Naive thymus-derived CD4-positive, alpha-beta T cell (primary cell): Measurements from ENCODE around the gene KLB. TPM values are rescaled to one million over a fixed set of nuclear protein-coding genes. Genes with fewer than 3 reads are reported as not detected.
"Not testable (repeated sequence)": the region's sequence is repeated elsewhere in the genome, so short reads cannot be mapped to it uniquely, and the experiment has no call there.

Source experiments
- ATAC-seq: fragments of 150-1000 bp; cut with Tn5 transposase; 2 replicates; pipeline ENCODE4 v1.10.0; 2021; ENCODE audit warnings: mild to moderate bottlenecking, moderate library complexity
- CTCF ChIA-PET: fragments of 350-600 bp; sonication (Branson Sonifier 250); formaldehyde crosslinking; loops from one replicate; lab custom pipeline; 2021; ENCODE audit warnings: antibody characterized with exemption; lab: Charles Lee
- POLR2A ChIA-PET: fragments of 350-600 bp; sonication (Branson Sonifier 250); formaldehyde crosslinking; loops from one replicate; lab custom pipeline; 2021; ENCODE audit warnings: antibody characterized with exemption, inconsistent platforms; lab: Charles Lee
- DNase-seq, 9 donors: peaks; one replicate each; pipeline versions ENCODE4 v3.0.0 to v3.0.0-alpha.2; 2020 to 2022; ENCODE audit warnings: mixed read lengths in 1 of 9
- H3K27ac ChIP-seq: one replicate; pipeline ENCODE4 v1.7.0; 2013; ENCODE audit warnings: mild to moderate bottlenecking, low read depth, low read length, moderate library complexity
- H3K27me3 ChIP-seq, 2 donors: one replicate each; pipeline ENCODE4 v1.7.0; 2013; ENCODE audit warnings: low read length in 2 of 2, mild to moderate bottlenecking in 2 of 2, moderate library complexity in 2 of 2; ENCODE audit not compliant: control insufficient read depth in 2 of 2, insufficient read depth in 2 of 2
- H3K36me3 ChIP-seq, 3 experiments: 1 replicate in 2 of 3; 2 replicates in 1 of 3; pipeline ENCODE4 v1.7.0; 2013; ENCODE audit warnings: low read length in 3 of 3, mild to moderate bottlenecking in 3 of 3, moderate library complexity in 1 of 3; ENCODE audit not compliant: insufficient read depth in 3 of 3, control insufficient read depth in 2 of 3
- H3K4me1 ChIP-seq, 2 donors: one replicate each; pipeline ENCODE4 v1.7.0; 2013; ENCODE audit warnings: low read length in 2 of 2, mild to moderate bottlenecking in 2 of 2, moderate library complexity in 1 of 2; ENCODE audit not compliant: control insufficient read depth in 2 of 2, insufficient read depth in 2 of 2
- H3K4me3 ChIP-seq: 2 replicates; pipeline ENCODE4 v1.7.0; 2013; ENCODE audit warnings: mild to moderate bottlenecking, low read length
- H3K9me3 ChIP-seq, 3 experiments: 1 replicate in 2 of 3; 2 replicates in 1 of 3; pipeline ENCODE4 v1.7.0; 2013; ENCODE audit warnings: low read length in 3 of 3; ENCODE audit not compliant: control insufficient read depth in 2 of 3
- H3K27ac Mint-ChIP-seq, 9 donors: one replicate each; pipeline ENCODE4 v1.8.0; 2020 to 2022; ENCODE audit warnings: mixed read lengths in 9 of 9, mild to moderate bottlenecking in 8 of 9, moderate library complexity in 5 of 9, inconsistent platforms in 2 of 9
- H3K27me3 Mint-ChIP-seq, 5 donors: one replicate each; pipeline ENCODE4 v1.8.0; 2021 to 2022; ENCODE audit warnings: mixed read lengths in 5 of 5, mild to moderate bottlenecking in 1 of 5
- H3K36me3 Mint-ChIP-seq, 5 donors: one replicate each; pipeline ENCODE4 v1.8.0; 2020 to 2022; ENCODE audit warnings: mixed read lengths in 5 of 5, mild to moderate bottlenecking in 3 of 5, inconsistent platforms in 1 of 5
- H3K4me1 Mint-ChIP-seq, 7 donors: one replicate each; pipeline ENCODE4 v1.8.0; 2020 to 2022; ENCODE audit warnings: mixed read lengths in 7 of 7, mild to moderate bottlenecking in 3 of 7, inconsistent platforms in 1 of 7
- H3K4me3 Mint-ChIP-seq, 10 donors: one replicate each; pipeline ENCODE4 v1.8.0; 2020 to 2022; ENCODE audit warnings: mild to moderate bottlenecking in 10 of 10, mixed read lengths in 10 of 10, moderate library complexity in 6 of 10, inconsistent platforms in 2 of 10
- H3K9me3 Mint-ChIP-seq, 11 donors: one replicate each; pipeline ENCODE4 v1.8.0; 2020 to 2022; ENCODE audit warnings: mixed read lengths in 11 of 11, mild to moderate bottlenecking in 4 of 11, inconsistent platforms in 1 of 11, moderate library complexity in 1 of 11
- intact Hi-C, 2 donors: fragments of 100-400 bp; cut with micrococcal nuclease; formaldehyde crosslinking; loops; one replicate each; pipeline ENCODE4 v1.15.1; 2023
- polyA plus RNA-seq, 2 donors: library from polyadenylated mRNA; unstranded; fragments of 300-500 nt; fragmentation: Illumina TruSeq; gene quantifications; one replicate each; pipeline ENCODE4 v1.2.3, GENCODE V29; 2021
- total RNA-seq, 6 experiments: library from RNA in 5 of 6; stranded (reverse) in 5 of 6; gene quantifications; 1 replicate in 5 of 6; 2 replicates in 1 of 6; pipeline ENCODE4 v1.2.3 and lab custom pipeline; 2021 to 2026

The KLB gene
- total and polyA plus RNA-seq, 7 experiments from 2014 or later = 0.07 TPM; not detected in 6

GRCh38 chr4:39383690-39384089 is 23.0 kb upstream of the KLB start:
- ATAC-seq = no peak
- intact Hi-C loops = no loop called here
- Mint-ChIP-seq H3K4me1 (no peaks in the 10 kb centered on the region), H3K4me3 (no peak overlapping the region), H3K36me3 (peaks cover 0 to 7% (median 5%) of the 10 kb centered on the region in 5 donors), H3K9me3 (peaks cover 0 to 16% (median 10%) of the 10 kb centered on the region in 11 donors), H3K27me3 (peaks cover 0 to 27% (median 7%) of the 10 kb centered on the region in 5 donors), H3K27ac (no peak overlapping the region)
- no peaks in the 10 kb centered on the region for H3K9me3 ChIP-seq
- no peak for DNase-seq
- H3K4me3 ChIP-seq = no peak overlapping the region
- H3K27ac ChIP-seq = no peak overlapping the region
- H3K4me1 ChIP-seq = no peaks in the 10 kb centered on the region
- no peaks in the 10 kb centered on the region for H3K27me3 ChIP-seq
- H3K36me3 ChIP-seq = no peaks in the 10 kb centered on the region
- ChIA-PET POLR2A (no interaction called here), CTCF (no interaction called here)

GRCh38 chr4:39384563-39384962 is 22.2 kb upstream of the KLB start:
- ChIA-PET CTCF (interaction anchor here (0.6 kb wide), 1 partner anchor 32 kb away, joined by 3 read pairs; no protein-coding TSS in a partner anchor), POLR2A (no interaction called here)
- Mint-ChIP-seq H3K4me1 (no peaks in the 10 kb centered on the region), H3K27me3 (peaks cover 0 to 22% (median 7%) of the 10 kb centered on the region in 5 donors), H3K4me3 (no peak overlapping the region), H3K36me3 (peaks cover 0 to 7% (median 3%) of the 10 kb centered on the region in 5 donors), H3K9me3 (peaks cover 0 to 9% (median 6%) of the 10 kb centered on the region in 11 donors), H3K27ac (no peak overlapping the region)
- DNase-seq (no peak), ATAC-seq (no peak)
- intact Hi-C loops = no loop called here
- H3K27me3 ChIP-seq = no peaks in the 10 kb centered on the region
- H3K4me1 ChIP-seq = no peaks in the 10 kb centered on the region
- H3K4me3 ChIP-seq = no peak overlapping the region
- no peaks in the 10 kb centered on the region for H3K9me3 ChIP-seq
- no peak overlapping the region for H3K27ac ChIP-seq
- no peaks in the 10 kb centered on the region for H3K36me3 ChIP-seq

- intact Hi-C loops = no loop called here
- POLR2A ChIA-PET = no interaction called here
These were observed 16.1 kb upstream of the KLB start for GRCh38 chr4:39390603-39391002.

GRCh38 chr4:39394706-39395105 is 12.0 kb upstream of the KLB start:
- ChIA-PET POLR2A (no interaction called here), CTCF (no interaction called here)
- Histone ChIP-seq H3K9me3 (no peaks in the 10 kb centered on the region), H3K36me3 (no peaks in the 10 kb centered on the region), H3K27ac (no peak overlapping the region), H3K4me3 (no peak overlapping the region), H3K4me1 (no peaks in the 10 kb centered on the region), H3K27me3 (no peaks in the 10 kb centered on the region)
- no peaks in the 10 kb centered on the region for H3K4me1 Mint-ChIP-seq
- no peak overlapping the region for H3K4me3 Mint-ChIP-seq
- no peak overlapping the region for H3K27ac Mint-ChIP-seq
- DNase-seq (no peak), ATAC-seq (no peak)
- peaks cover 0 to 4% (median 0%) of the 10 kb centered on the region in 5 donors for H3K36me3 Mint-ChIP-seq
- no peaks in the 10 kb centered on the region for H3K9me3 Mint-ChIP-seq
- intact Hi-C loops = no loop called here
- no peaks in the 10 kb centered on the region for H3K27me3 Mint-ChIP-seq

More at GRCh38 chr4:39390603-39391002, 16.1 kb upstream of the KLB start:
- Mint-ChIP-seq H3K36me3 (peaks cover 0 to 4% (median 0%) of the 10 kb centered on the region in 5 donors), H3K4me3 (no peak overlapping the region), H3K9me3 (no peaks in the 10 kb centered on the region), H3K27ac (no peak overlapping the region), H3K27me3 (no peaks in the 10 kb centered on the region), H3K4me1 (no peaks in the 10 kb centered on the region)
- H3K9me3 ChIP-seq = no peaks in the 10 kb centered on the region
- no peak overlapping the region for H3K27ac ChIP-seq
- no peaks in the 10 kb centered on the region for H3K4me1 ChIP-seq
- no peaks in the 10 kb centered on the region for H3K36me3 ChIP-seq
- no peak overlapping the region for H3K4me3 ChIP-seq
- ATAC-seq (no peak), DNase-seq (no peak)
- CTCF ChIA-PET = no interaction called here
- no peaks in the 10 kb centered on the region for H3K27me3 ChIP-seq

GRCh38 chr4:39401640-39402039 is 5.1 kb upstream of the KLB start:
- intact Hi-C loops = loop anchor here in 1 of 2 donors (10.0 kb wide), 1 partner anchor 47 kb away; no protein-coding TSS in a partner anchor
- CTCF ChIA-PET, H3K9me3 Mint-ChIP-seq, DNase-seq, H3K36me3 Mint-ChIP-seq, H3K36me3 ChIP-seq, POLR2A ChIA-PET, ATAC-seq, H3K27ac ChIP-seq, H3K9me3 ChIP-seq, H3K27ac Mint-ChIP-seq, H3K4me1 Mint-ChIP-seq, H3K27me3 ChIP-seq, H3K4me3 ChIP-seq, H3K27me3 Mint-ChIP-seq, H3K4me3 Mint-ChIP-seq, H3K4me1 ChIP-seq: not testable (repeated sequence)

GRCh38 chr4:39407584-39407885 is 805 bp downstream of the KLB start:
- H3K27me3 ChIP-seq = no peaks in the 10 kb centered on the region
- Mint-ChIP-seq H3K36me3 (no peaks in the 10 kb centered on the region), H3K27ac (no peak overlapping the region), H3K4me1 (no peaks in the 10 kb centered on the region), H3K4me3 (no peak overlapping the region), H3K9me3 (no peaks in the 10 kb centered on the region), H3K27me3 (peaks cover 0 to 10% (median 0%) of the 10 kb centered on the region in 5 donors)
- H3K9me3 ChIP-seq = no peaks in the 10 kb centered on the region
- no peak overlapping the region for H3K4me3 ChIP-seq
- CTCF ChIA-PET = no interaction called here
- no peak for DNase-seq
- H3K27ac ChIP-seq = no peak overlapping the region
- intact Hi-C loops = loop anchor here in 1 of 2 donors (10.0 kb wide), 1 partner anchor 53 kb away; no protein-coding TSS in a partner anchor
- no peaks in the 10 kb centered on the region for H3K4me1 ChIP-seq
- POLR2A ChIA-PET = no interaction called here
- no peak for ATAC-seq
- H3K36me3 ChIP-seq = no peaks in the 10 kb centered on the region

- Histone ChIP-seq H3K27me3 (no peaks in the 10 kb centered on the region), H3K27ac (no peak overlapping the region), H3K4me3 (no peak overlapping the region), H3K36me3 (no peaks in the 10 kb centered on the region), H3K4me1 (no peaks in the 10 kb centered on the region), H3K9me3 (no peaks in the 10 kb centered on the region)
- Mint-ChIP-seq H3K27me3 (peaks cover 0 to 10% (median 0%) of the 10 kb centered on the region in 5 donors), H3K4me3 (no peak overlapping the region), H3K36me3 (no peaks in the 10 kb centered on the region), H3K9me3 (no peaks in the 10 kb centered on the region), H3K4me1 (no peaks in the 10 kb centered on the region), H3K27ac (no peak overlapping the region)
- intact Hi-C loops = loop anchor here in 1 of 2 donors (1.0 to 5.0 kb wide), 2 partner anchors 508 to 653 kb away; no protein-coding TSS in a partner anchor
- POLR2A ChIA-PET = interaction anchor here (0.7 kb wide), 1 partner anchor 8 kb away, joined by 4 read pairs; no protein-coding TSS in a partner anchor
- no peak for DNase-seq
- CTCF ChIA-PET = interaction anchor here (1.0 kb wide), 1 partner anchor 507 kb away, joined by 3 read pairs; no protein-coding TSS in a partner anchor
- no peak for ATAC-seq
These were observed 3.7 kb downstream of the KLB start for GRCh38 chr4:39410415-39410814.
